Naive thymus-derived CD8-positive, alpha-beta T cell (primary cell): ENCODE data around the gene PDZD7. TPM values are rescaled to one million over a fixed set of nuclear protein-coding genes. Genes with fewer than 3 reads are reported as not detected.

ENCODE experiments used
- ATAC-seq, 2 donors: fragments of 150-1000 bp; cut with Tn5 transposase in 1 of 2; sonication (Bioruptor Pico), chemical (Tn5 transposase) in 1 of 2; 1 replicate in 1 of 2; 2 replicates in 1 of 2; pipeline ENCODE4 v1.10.0; 2021; ENCODE audit warnings: mild to moderate bottlenecking in 2 of 2, moderate library complexity in 2 of 2
- POLR2A ChIA-PET: fragments of 350-600 bp; sonication (Branson Sonifier 250); formaldehyde crosslinking; loops from one replicate; lab custom pipeline; 2021; ENCODE audit warnings: antibody characterized with exemption; lab: Charles Lee
- DNase-seq, 10 donors: peaks; one replicate each; pipeline versions ENCODE4 v3.0.0 to v3.0.0-alpha.2; 2020 to 2022
- H3K27ac Mint-ChIP-seq, 10 donors: one replicate each; pipeline ENCODE4 v1.8.0; 2020 to 2022; ENCODE audit warnings: mild to moderate bottlenecking in 10 of 10, mixed read lengths in 10 of 10, moderate library complexity in 4 of 10, inconsistent platforms in 1 of 10
- H3K27me3 Mint-ChIP-seq, 5 donors: one replicate each; pipeline ENCODE4 v1.8.0; 2021 to 2022; ENCODE audit warnings: mixed read lengths in 5 of 5
- H3K36me3 Mint-ChIP-seq, 3 donors: one replicate each; pipeline ENCODE4 v1.8.0; 2020 to 2022; ENCODE audit warnings: mixed read lengths in 3 of 3, mild to moderate bottlenecking in 2 of 3, inconsistent platforms in 1 of 3
- H3K4me1 Mint-ChIP-seq, 4 donors: one replicate each; pipeline ENCODE4 v1.8.0; 2021 to 2022; ENCODE audit warnings: mixed read lengths in 4 of 4
- H3K4me3 Mint-ChIP-seq, 10 donors: one replicate each; pipeline ENCODE4 v1.8.0; 2020 to 2022; ENCODE audit warnings: mild to moderate bottlenecking in 10 of 10, mixed read lengths in 10 of 10, moderate library complexity in 6 of 10, inconsistent platforms in 1 of 10
- H3K9me3 Mint-ChIP-seq, 9 donors: one replicate each; pipeline ENCODE4 v1.8.0; 2020 to 2022; ENCODE audit warnings: mixed read lengths in 9 of 9, mild to moderate bottlenecking in 3 of 9, inconsistent platforms in 1 of 9, moderate library complexity in 1 of 9
- polyA plus RNA-seq, 3 donors: library from polyadenylated mRNA; unstranded; fragments of 300-500 nt; fragmentation: Illumina TruSeq; gene quantifications; one replicate each; pipeline ENCODE4 v1.2.3, GENCODE V29; 2021
- total RNA-seq, 8 experiments: library from RNA in 2 of 8; stranded (reverse) in 2 of 8; gene quantifications; one replicate each; pipeline ENCODE4 v1.2.3 and lab custom pipeline; 2021 to 2026

PDZD7 gene
- total and polyA plus RNA-seq, 5 experiments from 2014 or later, result 0.39 to 1.4 (median 1.1) TPM

- ATAC-seq, result peak; percentile 18 to 27
- peak in 7 of 10 donors; percentile 28 to 55 (median 49) for DNase-seq
- H3K27ac Mint-ChIP-seq, result peak overlapping the region; percentile 87 to 97 (median 94)
- peaks cover 25 to 33% (median 30%) of the 10 kb centered on the region in 4 donors for H3K4me1 Mint-ChIP-seq
- no peaks in the 10 kb centered on the region for H3K27me3 Mint-ChIP-seq
- POLR2A ChIA-PET, result interaction anchor here (0.6 to 5.7 kb wide), 15 partner anchors 9 to 1921 kb away, joined by 3 to 82 read pairs (median 4); partner anchors contain the start of genes CNNM2, KAZALD1, MRPL43 and PDZD7
- H3K36me3 Mint-ChIP-seq, result peaks cover 0 to 18% (median 0%) of the 10 kb centered on the region in 3 donors
- H3K9me3 Mint-ChIP-seq, result no peaks in the 10 kb centered on the region
- peak overlapping the region; percentile 81 to 95 (median 92) for H3K4me3 Mint-ChIP-seq
Measured at GRCh38 chr10:100996678-100997359, 34.1 kb downstream of the PDZD7 start.

GRCh38 chr10:100995181-100995580, 35.7 kb downstream of the PDZD7 start:
- peaks cover 5 to 34% (median 9%) of the 10 kb centered on the region in 3 donors for H3K36me3 Mint-ChIP-seq
- peak overlapping the region in 7 of 10 donors; percentile 26 to 91 (median 61) for H3K4me3 Mint-ChIP-seq
- peak overlapping the region in 7 of 10 donors; percentile 41 to 93 (median 77) for H3K27ac Mint-ChIP-seq
- ATAC-seq, result no peak
- POLR2A ChIA-PET, result interaction anchor here (5.7 kb wide), 1 partner anchor 8 kb away, joined by 82 read pairs; the partner anchor contains the start of genes MRPL43 and TWNK
- no peaks in the 10 kb centered on the region for H3K27me3 Mint-ChIP-seq
- peaks cover 28 to 35% (median 29%) of the 10 kb centered on the region in 4 donors for H3K4me1 Mint-ChIP-seq
- DNase-seq, result no peak
- no peaks in the 10 kb centered on the region for H3K9me3 Mint-ChIP-seq

GRCh38 chr10:100993986-100994708, 36.8 kb downstream of the PDZD7 start:
- DNase-seq (no peak), ATAC-seq (no peak)
- H3K4me3 Mint-ChIP-seq, result peak overlapping the region in 1 of 10 donors; percentile 59
- H3K36me3 Mint-ChIP-seq, result peaks cover 5 to 41% (median 11%) of the 10 kb centered on the region in 3 donors
- peaks cover 28 to 37% (median 34%) of the 10 kb centered on the region in 4 donors for H3K4me1 Mint-ChIP-seq
- POLR2A ChIA-PET, result no interaction called here
- no peaks in the 10 kb centered on the region for H3K9me3 Mint-ChIP-seq
- peak overlapping the region in 8 of 10 donors; percentile 17 to 93 (median 66) for H3K27ac Mint-ChIP-seq
- no peaks in the 10 kb centered on the region for H3K27me3 Mint-ChIP-seq

- ATAC-seq (no peak), DNase-seq (no peak)
- no peaks in the 10 kb centered on the region for H3K27me3 Mint-ChIP-seq
- peaks cover 5 to 48% (median 14%) of the 10 kb centered on the region in 3 donors for H3K36me3 Mint-ChIP-seq
- H3K9me3 Mint-ChIP-seq, result no peaks in the 10 kb centered on the region
- POLR2A ChIA-PET, result interaction anchor here (6.7 kb wide), 1 partner anchor 8 kb away, joined by 82 read pairs; the partner anchor contains the start of gene LZTS2
- H3K4me3 Mint-ChIP-seq, result peak overlapping the region in 5 of 10 donors; percentile 28 to 71 (median 41)
- H3K4me1 Mint-ChIP-seq, result peaks cover 20 to 56% (median 44%) of the 10 kb centered on the region in 4 donors
- H3K27ac Mint-ChIP-seq, result no peak overlapping the region
Measured at GRCh38 chr10:100989088-100989487, 41.8 kb downstream of the PDZD7 start.

GRCh38 chr10:100988166-100988565, 42.8 kb downstream of the PDZD7 start:
- Mint-ChIP-seq H3K4me3 (peak overlapping the region; percentile 95 to 100 (median 97)), H3K9me3 (no peaks in the 10 kb centered on the region), H3K4me1 (peaks cover 21 to 56% (median 44%) of the 10 kb centered on the region in 4 donors), H3K27me3 (no peaks in the 10 kb centered on the region), H3K27ac (peak overlapping the region in 3 of 10 donors; percentile 85 to 94 (median 90)), H3K36me3 (peaks cover 5 to 45% (median 14%) of the 10 kb centered on the region in 3 donors)
- POLR2A ChIA-PET, result interaction anchor here (6.7 kb wide), 1 partner anchor 9 kb away, joined by 82 read pairs; the partner anchor contains the start of gene LZTS2
- no peak for ATAC-seq
- no peak for DNase-seq

- DNase-seq (no peak), ATAC-seq (peak; percentile 2 to 8)
- Mint-ChIP-seq H3K4me3 (peak overlapping the region; percentile 95 to 100 (median 97)), H3K27ac (peak overlapping the region; percentile 85 to 97 (median 95)), H3K27me3 (no peaks in the 10 kb centered on the region), H3K36me3 (peaks cover 5 to 43% (median 16%) of the 10 kb centered on the region in 3 donors), H3K4me1 (peaks cover 21 to 56% (median 44%) of the 10 kb centered on the region in 4 donors), H3K9me3 (no peaks in the 10 kb centered on the region)
- POLR2A ChIA-PET, result interaction anchor here (0.7 to 6.7 kb wide), 5 partner anchors 10 to 74 kb away, joined by 3 to 82 read pairs (median 3); partner anchors contain the start of genes LZTS2, PDZD7 and SFXN3
Measured at GRCh38 chr10:100987685-100988049, 43.3 kb downstream of the PDZD7 start.

GRCh38 chr10:100986952-100987684, 43.8 kb downstream of the PDZD7 start, which contains the start of the genes MRPL43 and TWNK:
TSS of gene MRPL43 (minus strand) at chr10:100987497. CDS start at chr10:100987443, 54 bp downstream.
TSS of gene TWNK (plus strand) at chr10:100987543. CDS start at chr10:100988211, 668 bp downstream.
- Mint-ChIP-seq H3K9me3 (no peaks in the 10 kb centered on the region), H3K36me3 (peaks cover 5 to 44% (median 19%) of the 10 kb centered on the region in 3 donors), H3K27me3 (no peaks in the 10 kb centered on the region), H3K4me1 (peaks cover 21 to 56% (median 44%) of the 10 kb centered on the region in 4 donors), H3K4me3 (peak within 1 kb of the TSS; percentile 95 to 100 (median 97)), H3K27ac (peak within 1 kb of the TSS; percentile 85 to 97 (median 95))
- DNase-seq (peak; percentile 73 to 93 (median 83)), ATAC-seq (peak; percentile 96 to 97)
- POLR2A ChIA-PET, result interaction anchor here (0.7 to 6.7 kb wide), 5 partner anchors 10 to 74 kb away, joined by 3 to 82 read pairs (median 3); partner anchors contain the start of genes LZTS2, PDZD7 and SFXN3

GRCh38 chr10:100986623-100986951, 44.3 kb downstream of the PDZD7 start:
- H3K9me3 Mint-ChIP-seq, result no peaks in the 10 kb centered on the region
- peak overlapping the region; percentile 95 to 100 (median 97) for H3K4me3 Mint-ChIP-seq
- H3K27me3 Mint-ChIP-seq, result no peaks in the 10 kb centered on the region
- POLR2A ChIA-PET, result interaction anchor here (1.6 to 6.7 kb wide), 2 partner anchors 11 to 12 kb away, joined by 4 to 82 read pairs; partner anchors contain the start of gene LZTS2
- H3K27ac Mint-ChIP-seq, result peak overlapping the region in 8 of 10 donors; percentile 85 to 97 (median 94)
- DNase-seq, result no peak
- peaks cover 21 to 56% (median 44%) of the 10 kb centered on the region in 4 donors for H3K4me1 Mint-ChIP-seq
- peaks cover 5 to 47% (median 22%) of the 10 kb centered on the region in 3 donors for H3K36me3 Mint-ChIP-seq
- ATAC-seq, result no peak

- H3K27me3 Mint-ChIP-seq, result no peaks in the 10 kb centered on the region
- peak overlapping the region in 1 of 10 donors; percentile 37 for H3K27ac Mint-ChIP-seq
- no peak for DNase-seq
- no peak for ATAC-seq
- H3K36me3 Mint-ChIP-seq, result peaks cover under 1 to 44% (median 15%) of the 10 kb centered on the region in 3 donors
- H3K4me1 Mint-ChIP-seq, result peaks cover 13 to 48% (median 35%) of the 10 kb centered on the region in 4 donors
- peak overlapping the region; percentile 2 to 100 (median 96) for H3K4me3 Mint-ChIP-seq
- POLR2A ChIA-PET, result interaction anchor here (6.7 kb wide), 1 partner anchor 12 kb away, joined by 82 read pairs; the partner anchor contains the start of gene LZTS2
- H3K9me3 Mint-ChIP-seq, result no peaks in the 10 kb centered on the region
Measured at GRCh38 chr10:100985336-100985735, 45.6 kb downstream of the PDZD7 start.

GRCh38 chr10:100984672-100985177, 46.2 kb downstream of the PDZD7 start:
- Mint-ChIP-seq H3K27me3 (no peaks in the 10 kb centered on the region), H3K4me1 (peaks cover 13 to 44% (median 34%) of the 10 kb centered on the region in 4 donors), H3K36me3 (peaks cover 0 to 47% (median 15%) of the 10 kb centered on the region in 3 donors), H3K4me3 (no peak overlapping the region), H3K9me3 (no peaks in the 10 kb centered on the region), H3K27ac (peak overlapping the region in 1 of 10 donors; percentile 38)
- POLR2A ChIA-PET, result interaction anchor here (6.7 kb wide), 1 partner anchor 13 kb away, joined by 82 read pairs; the partner anchor contains the start of gene LZTS2
- DNase-seq, result no peak
- ATAC-seq, result no peak
